ENCODE measurements around the gene DNAJC17.
A peak's percentile ranks its signal among the peaks of the same experiment; 100 is the strongest.

Gene DNAJC17

DNA sequence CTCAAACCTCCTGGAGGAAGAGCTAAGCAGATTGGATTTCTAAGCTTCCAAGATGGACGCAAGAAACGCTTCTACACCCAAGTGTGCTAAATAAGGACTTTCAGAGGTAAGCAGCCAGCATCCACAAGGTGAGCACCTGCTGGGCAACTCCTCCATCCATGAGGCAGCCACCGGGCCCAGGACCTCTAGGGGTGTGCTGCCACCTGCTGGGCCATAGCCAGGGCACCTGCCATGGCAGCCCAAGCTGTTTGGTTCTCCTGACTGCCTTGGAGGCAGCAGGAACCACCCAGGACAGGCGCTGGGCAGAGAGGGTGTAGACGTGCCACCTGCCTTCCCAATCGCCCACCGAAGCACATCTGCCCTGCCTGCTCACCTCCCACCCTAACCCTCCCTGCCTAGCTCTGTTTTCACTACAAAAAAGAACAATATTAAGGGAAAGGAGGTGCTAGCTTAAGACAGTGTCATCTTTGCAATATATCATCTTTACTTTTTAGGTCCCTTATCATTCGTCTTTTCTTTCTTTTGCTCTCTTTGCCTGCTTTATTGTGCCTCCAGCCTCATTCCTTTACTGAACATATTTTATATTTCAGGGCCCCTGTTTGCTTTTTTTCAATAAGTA is 24.6 kb downstream of the DNAJC17 start:
- Histone ChIP-seq H3K4me1 (peaks cover 0 to 21% (median 8%) of the 10 kb centered on the region in 4 donors), H3K9me3 (no peaks in the 10 kb centered on the region), H3K27me3 (no peaks in the 10 kb centered on the region), H3K4me3 (no peak overlapping the region), H3K27ac (no peak overlapping the region), H3K36me3 (peaks cover 21 to 24% (median 24%) of the 10 kb centered on the region in 3 donors)
- DNase-seq: peak in 1 of 2 donors; percentile 65
- TF ChIP-seq, protein P1, sequence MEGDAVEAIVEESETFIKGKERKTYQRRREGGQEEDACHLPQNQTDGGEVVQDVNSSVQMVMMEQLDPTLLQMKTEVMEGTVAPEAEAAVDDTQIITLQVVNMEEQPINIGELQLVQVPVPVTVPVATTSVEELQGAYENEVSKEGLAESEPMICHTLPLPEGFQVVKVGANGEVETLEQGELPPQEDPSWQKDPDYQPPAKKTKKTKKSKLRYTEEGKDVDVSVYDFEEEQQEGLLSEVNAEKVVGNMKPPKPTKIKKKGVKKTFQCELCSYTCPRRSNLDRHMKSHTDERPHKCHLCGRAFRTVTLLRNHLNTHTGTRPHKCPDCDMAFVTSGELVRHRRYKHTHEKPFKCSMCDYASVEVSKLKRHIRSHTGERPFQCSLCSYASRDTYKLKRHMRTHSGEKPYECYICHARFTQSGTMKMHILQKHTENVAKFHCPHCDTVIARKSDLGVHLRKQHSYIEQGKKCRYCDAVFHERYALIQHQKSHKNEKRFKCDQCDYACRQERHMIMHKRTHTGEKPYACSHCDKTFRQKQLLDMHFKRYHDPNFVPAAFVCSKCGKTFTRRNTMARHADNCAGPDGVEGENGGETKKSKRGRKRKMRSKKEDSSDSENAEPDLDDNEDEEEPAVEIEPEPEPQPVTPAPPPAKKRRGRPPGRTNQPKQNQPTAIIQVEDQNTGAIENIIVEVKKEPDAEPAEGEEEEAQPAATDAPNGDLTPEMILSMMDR (IDR thresholded peaks at IDR 0.05): peak; percentile 28 to 34
- intact Hi-C loops (cut with DNase I; ENCODE audit: low total_unique reads): loop anchor here (10.0 kb wide), 1 partner anchor 1352 kb away; no protein-coding TSS in a partner anchor

DNA sequence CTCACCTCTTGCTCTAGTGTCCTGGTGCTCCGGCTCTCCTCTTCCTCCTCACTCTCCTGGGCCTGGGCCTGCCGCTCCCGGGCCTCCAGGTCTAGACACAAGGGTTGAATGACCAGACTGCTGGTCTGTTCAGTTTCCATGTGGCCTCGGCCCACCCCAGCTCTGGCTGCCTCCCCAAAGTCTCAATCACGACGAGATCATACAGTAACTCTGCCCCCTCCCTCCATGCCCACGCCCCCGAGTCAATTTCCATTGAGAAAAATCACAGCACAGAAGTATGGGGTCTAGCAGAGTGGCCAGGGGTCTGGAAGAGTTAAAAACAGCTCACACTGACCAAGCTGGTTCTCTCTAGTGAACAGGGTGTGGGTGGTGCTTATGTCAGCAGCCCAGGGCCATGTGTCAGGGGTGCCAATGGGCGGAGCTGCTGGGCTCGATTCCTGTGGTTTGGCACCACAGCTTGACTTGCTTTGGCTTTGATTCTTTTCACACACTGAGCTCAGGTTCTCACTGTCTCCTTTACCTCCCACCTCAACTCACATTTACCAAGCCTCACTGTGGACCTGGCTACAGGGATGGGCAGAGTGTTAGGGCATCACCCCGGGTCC is 30.6 kb downstream of the DNAJC17 start:
- no peak overlapping the region for H3K27ac ChIP-seq

DNA sequence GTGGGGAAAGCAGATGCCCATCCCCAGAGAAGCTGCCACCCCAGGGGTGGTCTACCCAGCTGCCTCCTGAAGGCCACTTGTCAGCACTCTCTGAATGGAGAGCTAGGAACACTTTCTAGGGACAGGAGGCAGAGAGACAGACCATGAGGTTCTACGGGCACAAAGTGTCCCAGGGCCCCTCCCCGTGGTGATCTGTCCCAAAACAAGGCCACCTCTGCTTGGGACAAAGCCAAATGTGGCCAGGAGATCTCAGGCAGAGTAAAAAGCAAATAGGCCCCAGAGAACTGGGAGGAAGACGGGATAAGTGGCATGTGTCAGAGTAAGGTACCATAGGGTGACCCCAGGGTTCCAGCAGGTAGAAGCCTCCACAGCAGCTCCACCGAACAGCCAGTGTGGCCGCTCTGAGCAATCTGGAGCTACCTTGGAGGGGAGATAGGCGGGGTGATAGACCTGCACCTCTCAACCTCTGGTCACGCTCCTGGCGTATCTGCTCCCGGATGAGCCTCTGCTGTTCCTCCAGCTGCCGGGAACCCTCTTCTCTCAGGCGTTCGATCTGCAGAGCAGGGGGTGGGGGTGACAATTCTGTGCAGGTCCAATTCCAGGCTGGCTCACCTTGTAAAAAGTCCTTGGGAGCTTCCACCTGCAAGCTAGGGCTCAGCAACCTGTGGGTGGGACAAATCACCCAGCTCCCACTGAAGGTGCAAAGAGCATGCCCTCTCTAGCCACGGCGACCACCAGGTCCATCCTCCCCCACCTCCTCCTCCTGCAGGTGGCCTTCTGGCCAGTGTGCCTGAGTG is 31.3 kb downstream of the DNAJC17 start:
- Histone ChIP-seq H3K27ac (no peak overlapping the region), H3K4me1 (peaks cover 0 to 14% (median 0%) of the 10 kb centered on the region in 4 donors), H3K9me3 (no peaks in the 10 kb centered on the region), H3K36me3 (peaks cover 73 to 92% (median 81%) of the 10 kb centered on the region in 3 donors), H3K4me3 (no peak overlapping the region), H3K27me3 (no peaks in the 10 kb centered on the region)
- intact Hi-C loops (cut with DNase I; ENCODE audit: low total_unique reads): no loop called here
- TF ChIP-seq, protein P1 (IDR thresholded peaks at IDR 0.05): no peak
- DNase-seq: no peak

More for the DNA sequence above, 30.6 kb downstream of the DNAJC17 start:
- H3K4me3 ChIP-seq: no peak overlapping the region
- DNase-seq: no peak
- no peaks in the 10 kb centered on the region for H3K27me3 ChIP-seq
- H3K36me3 ChIP-seq: peaks cover 73 to 85% (median 79%) of the 10 kb centered on the region in 3 donors
- no peaks in the 10 kb centered on the region for H3K9me3 ChIP-seq
- peaks cover 0 to 10% (median 0%) of the 10 kb centered on the region in 4 donors for H3K4me1 ChIP-seq
- TF ChIP-seq, protein P1 (IDR thresholded peaks at IDR 0.05): no peak
- intact Hi-C loops (cut with DNase I; ENCODE audit: low total_unique reads): no loop called here

DNA sequence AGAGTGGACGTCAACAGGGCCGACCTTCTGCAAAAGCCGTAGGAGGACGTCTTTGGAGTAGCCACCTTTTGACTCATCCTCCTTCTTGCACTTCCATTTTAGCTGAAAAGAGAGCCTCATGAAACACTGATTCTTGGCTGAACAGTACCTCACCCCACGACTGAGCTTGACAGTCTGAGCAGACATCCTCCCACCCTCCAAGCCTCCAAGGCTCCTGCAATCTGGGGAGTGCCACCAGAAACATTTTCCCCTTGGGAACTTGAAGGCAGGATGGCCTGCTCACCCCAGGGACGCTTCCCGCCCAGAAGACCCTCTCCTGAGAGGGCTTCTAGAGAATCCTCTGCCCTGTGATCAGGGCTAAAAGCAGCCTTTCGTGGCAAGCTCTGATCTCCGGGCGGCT is 32.3 kb downstream of the DNAJC17 start:
- intact Hi-C loops (cut with DNase I; ENCODE audit: low total_unique reads): no loop called here
- peaks cover 0 to 21% (median 0%) of the 10 kb centered on the region in 4 donors for H3K4me1 ChIP-seq
- no peak overlapping the region for H3K27ac ChIP-seq
- no peak overlapping the region for H3K4me3 ChIP-seq
- no peaks in the 10 kb centered on the region for H3K27me3 ChIP-seq
- peaks cover 72 to 100% (median 81%) of the 10 kb centered on the region in 3 donors for H3K36me3 ChIP-seq
- DNase-seq: no peak
- H3K9me3 ChIP-seq: no peaks in the 10 kb centered on the region
- TF ChIP-seq, protein P1 (IDR thresholded peaks at IDR 0.05): no peak

DNA sequence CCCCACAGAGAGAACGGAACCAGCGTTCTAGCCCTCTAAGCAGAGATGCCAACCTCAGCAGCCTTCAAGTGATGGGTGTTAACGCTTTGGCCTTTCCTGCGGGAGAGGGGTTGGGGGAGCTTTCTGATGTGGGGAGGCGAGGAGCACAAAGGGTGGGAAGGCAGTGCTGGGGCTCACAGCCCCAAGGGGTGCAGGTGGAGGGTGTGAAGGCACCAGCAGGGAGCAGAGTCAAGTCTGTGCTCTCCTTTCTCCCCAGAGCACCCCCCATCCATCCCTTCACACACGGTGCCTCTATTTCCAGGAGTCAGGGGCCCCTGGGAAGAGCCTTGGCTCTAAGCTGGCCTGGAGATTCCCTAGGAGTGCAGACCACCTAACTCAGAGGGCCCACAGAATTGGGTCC is 33.4 kb downstream of the DNAJC17 start:
- H3K27me3 ChIP-seq: no peaks in the 10 kb centered on the region
- intact Hi-C loops (cut with DNase I; ENCODE audit: low total_unique reads): no loop called here
- H3K36me3 ChIP-seq: peaks cover 61 to 93% (median 71%) of the 10 kb centered on the region in 3 donors
- H3K4me3 ChIP-seq: no peak overlapping the region
- no peaks in the 10 kb centered on the region for H3K9me3 ChIP-seq
- TF ChIP-seq, protein P1 (IDR thresholded peaks at IDR 0.05): no peak
- peaks cover 0 to 27% (median 0%) of the 10 kb centered on the region in 4 donors for H3K4me1 ChIP-seq
- no peak overlapping the region for H3K27ac ChIP-seq
- no peak for DNase-seq

All from tibial artery (tissue), 4 donors.